ENCODE results near the gene HACD4. TPM values are rescaled to one million over a fixed set of nuclear protein-coding genes. Genes with fewer than 3 reads are reported as not detected.

HACD4 gene
- total RNA-seq, 1 experiment from 2014 or later = 0.63 TPM

DNA sequence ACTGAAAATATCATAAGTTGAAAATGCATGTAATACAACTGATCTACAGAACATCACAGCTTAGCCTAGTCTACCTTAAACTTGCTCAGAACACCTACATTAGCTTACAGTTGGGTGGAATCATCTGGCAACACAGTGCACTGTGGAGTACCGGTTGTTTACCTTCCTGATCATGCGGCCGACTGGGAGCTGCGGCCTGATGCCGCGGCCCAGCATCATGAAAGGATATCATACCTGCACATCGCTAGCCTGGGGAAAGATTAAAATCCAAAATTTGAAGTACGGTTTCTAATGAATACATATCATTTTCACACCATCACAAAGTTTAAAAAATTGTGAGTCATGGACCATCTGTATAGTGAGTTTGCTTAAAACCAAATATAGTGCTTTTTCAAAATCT, 1.8 kb downstream of the HACD4 start:
- DNase-seq = no peak
- no peaks in the 10 kb centered on the region for H4K20me1 ChIP-seq (ENCODE audit: control insufficient read depth, insufficient read depth, insufficient read length)
- no peak overlapping the region for H3K4ac ChIP-seq (ENCODE audit: low read depth, low read length)
- Mint-ChIP-seq H3K36me3 (ENCODE audit: insufficient read depth in 1 of 3, low read depth in 3 of 3) (no peaks in the 10 kb centered on the region), H3K4me3 (no peak overlapping the region), H3K27me3 (ENCODE audit: low read depth) (peaks cover 13% of the 10 kb centered on the region), H3K4me1 (peaks cover 3 to 6% of the 10 kb centered on the region in 2 experiments; a peak in 2 of 4 replicates), H3K27ac (no peak overlapping the region), H3K9me3 (no peaks in the 10 kb centered on the region)
- H3K79me2 ChIP-seq (ENCODE audit: insufficient read depth, low read length) = no peaks in the 10 kb centered on the region
- H3K27me3 ChIP-seq (ENCODE audit: insufficient read depth, low read length) = no peaks in the 10 kb centered on the region
- H2AK5ac ChIP-seq (ENCODE audit: insufficient read length, low read length) = no peak overlapping the region
- no peaks in the 10 kb centered on the region; the same call in 1 of the 2 replicates for H3K4me1 ChIP-seq (ENCODE audit: insufficient read depth, low read length)
- H3K23me2 ChIP-seq (ENCODE audit: insufficient read length, low read depth, low read length, poor library complexity, severe bottlenecking) = peaks cover 6% of the 10 kb centered on the region
- no peak overlapping the region for H3K18ac ChIP-seq (ENCODE audit: insufficient read length, low read depth, low read length)
- H3K56ac ChIP-seq (ENCODE audit: insufficient read length, low read depth, low read length) = no peak overlapping the region
- no peak overlapping the region for H3K9ac ChIP-seq (ENCODE audit: extremely low read depth, insufficient read length, low read length)
- H2BK12ac ChIP-seq (ENCODE audit: insufficient read length, low read depth, low read length) = no peak overlapping the region
- TF ChIP-seq, protein P1, sequence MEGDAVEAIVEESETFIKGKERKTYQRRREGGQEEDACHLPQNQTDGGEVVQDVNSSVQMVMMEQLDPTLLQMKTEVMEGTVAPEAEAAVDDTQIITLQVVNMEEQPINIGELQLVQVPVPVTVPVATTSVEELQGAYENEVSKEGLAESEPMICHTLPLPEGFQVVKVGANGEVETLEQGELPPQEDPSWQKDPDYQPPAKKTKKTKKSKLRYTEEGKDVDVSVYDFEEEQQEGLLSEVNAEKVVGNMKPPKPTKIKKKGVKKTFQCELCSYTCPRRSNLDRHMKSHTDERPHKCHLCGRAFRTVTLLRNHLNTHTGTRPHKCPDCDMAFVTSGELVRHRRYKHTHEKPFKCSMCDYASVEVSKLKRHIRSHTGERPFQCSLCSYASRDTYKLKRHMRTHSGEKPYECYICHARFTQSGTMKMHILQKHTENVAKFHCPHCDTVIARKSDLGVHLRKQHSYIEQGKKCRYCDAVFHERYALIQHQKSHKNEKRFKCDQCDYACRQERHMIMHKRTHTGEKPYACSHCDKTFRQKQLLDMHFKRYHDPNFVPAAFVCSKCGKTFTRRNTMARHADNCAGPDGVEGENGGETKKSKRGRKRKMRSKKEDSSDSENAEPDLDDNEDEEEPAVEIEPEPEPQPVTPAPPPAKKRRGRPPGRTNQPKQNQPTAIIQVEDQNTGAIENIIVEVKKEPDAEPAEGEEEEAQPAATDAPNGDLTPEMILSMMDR (conservative IDR thresholded peaks at IDR 0.05) = no peak
- H2BK5ac ChIP-seq (ENCODE audit: insufficient read length, low read length) = no peak overlapping the region
- H3T11ph ChIP-seq (ENCODE audit: low read length) = no peak overlapping the region
- no peak overlapping the region for H4K8ac ChIP-seq (replicated peaks; ENCODE audit: insufficient read length, low read depth, low read length)
- WGBS (ENCODE audit: extremely low coverage, insufficient read length, low lambda C conversion rate) = no CpG with 5 or more reads among the region's 8 CpGs
- H3K9me3 ChIP-seq (ENCODE audit: control insufficient read depth, low read depth, low read length) = no peaks in the 10 kb centered on the region
- H2BK120ac ChIP-seq (ENCODE audit: low read depth, low read length, poor library complexity, severe bottlenecking) = no peak overlapping the region
- H3K23ac ChIP-seq (ENCODE audit: insufficient read length, low read depth, low read length) = no peak overlapping the region
- H4K91ac ChIP-seq (ENCODE audit: insufficient read length, low read depth, low read length) = no peak overlapping the region
- no peak overlapping the region for H3K4me2 ChIP-seq (ENCODE audit: insufficient read depth, insufficient read length, low read length)
- no peak overlapping the region for H2BK15ac ChIP-seq (ENCODE audit: low read depth, low read length)
- no peak overlapping the region for H3K14ac ChIP-seq (ENCODE audit: insufficient read depth, low read length)
- H4K5ac ChIP-seq (ENCODE audit: insufficient read length, low read depth, low read length) = no peak overlapping the region
- H2AFZ ChIP-seq (ENCODE audit: low read length) = no peak overlapping the region
- no peaks in the 10 kb centered on the region for H3K79me1 ChIP-seq (ENCODE audit: insufficient read depth, low read depth, low read length, poor library complexity, severe bottlenecking)
- peak overlapping the region; percentile 6 for H2BK20ac ChIP-seq (ENCODE audit: low read depth, low read length, poor library complexity, severe bottlenecking)
- H3K27ac ChIP-seq (ENCODE audit: insufficient read length, low read depth, low read length) = no peak overlapping the region

Measured in H9 (cell line).